ENCODE data around the gene BORCS5. TPM values are rescaled to one million over a fixed set of nuclear protein-coding genes. Genes with fewer than 3 reads are reported as not detected.
A peak's percentile ranks its signal among the peaks of the same experiment; 100 is the strongest.

Gene BORCS5
- total and polyA plus RNA-seq, 8 donors, result 7.7 to 13.5 (median 9.1) TPM

DNA sequence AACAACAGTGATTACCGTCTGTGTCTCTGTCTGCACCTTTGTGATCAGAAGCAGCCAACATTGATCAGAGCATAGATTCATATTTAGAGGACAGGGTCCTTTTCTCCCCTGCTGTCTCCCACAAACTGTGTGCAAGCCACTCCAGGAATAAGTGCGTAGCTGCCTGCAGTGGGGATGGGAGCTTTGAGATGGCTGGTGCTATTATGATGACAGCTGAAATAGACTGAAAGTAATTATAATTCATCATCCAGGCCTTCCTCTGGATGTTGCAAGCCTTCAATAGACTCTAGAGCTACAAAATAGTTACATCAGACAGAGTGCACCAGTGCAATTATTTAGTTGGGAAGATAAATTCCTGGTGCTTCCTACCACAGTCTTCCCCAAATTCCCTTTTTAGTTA, 68.1 kb downstream of the BORCS5 start:
- peak; percentile 14 for ATAC-seq

GRCh38 chr12:12425616-12426015, 68.7 kb downstream of the BORCS5 start:
- peaks cover 4 to 23% of the 10 kb centered on the region in 2 donors for H3K4me1 ChIP-seq
- peaks cover 6 to 20% of the 10 kb centered on the region in 2 donors for H3K9me3 ChIP-seq
- no peak for DNase-seq
- peaks cover 0 to 4% of the 10 kb centered on the region in 2 donors for H3K36me3 ChIP-seq
- no peak overlapping the region for H3K4me3 ChIP-seq
- peak overlapping the region; percentile 59 to 60 for H3K27ac ChIP-seq
- intact Hi-C loops (cut with DNase I), result no loop called here
- no peaks in the 10 kb centered on the region for H3K27me3 ChIP-seq
- TF ChIP-seq, protein P1, sequence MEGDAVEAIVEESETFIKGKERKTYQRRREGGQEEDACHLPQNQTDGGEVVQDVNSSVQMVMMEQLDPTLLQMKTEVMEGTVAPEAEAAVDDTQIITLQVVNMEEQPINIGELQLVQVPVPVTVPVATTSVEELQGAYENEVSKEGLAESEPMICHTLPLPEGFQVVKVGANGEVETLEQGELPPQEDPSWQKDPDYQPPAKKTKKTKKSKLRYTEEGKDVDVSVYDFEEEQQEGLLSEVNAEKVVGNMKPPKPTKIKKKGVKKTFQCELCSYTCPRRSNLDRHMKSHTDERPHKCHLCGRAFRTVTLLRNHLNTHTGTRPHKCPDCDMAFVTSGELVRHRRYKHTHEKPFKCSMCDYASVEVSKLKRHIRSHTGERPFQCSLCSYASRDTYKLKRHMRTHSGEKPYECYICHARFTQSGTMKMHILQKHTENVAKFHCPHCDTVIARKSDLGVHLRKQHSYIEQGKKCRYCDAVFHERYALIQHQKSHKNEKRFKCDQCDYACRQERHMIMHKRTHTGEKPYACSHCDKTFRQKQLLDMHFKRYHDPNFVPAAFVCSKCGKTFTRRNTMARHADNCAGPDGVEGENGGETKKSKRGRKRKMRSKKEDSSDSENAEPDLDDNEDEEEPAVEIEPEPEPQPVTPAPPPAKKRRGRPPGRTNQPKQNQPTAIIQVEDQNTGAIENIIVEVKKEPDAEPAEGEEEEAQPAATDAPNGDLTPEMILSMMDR (IDR thresholded peaks at IDR 0.05), result no peak
- peak; percentile 95 for ATAC-seq

More for the DNA sequence above, 68.1 kb downstream of the BORCS5 start:
- Histone ChIP-seq H3K4me1 (peaks cover 4 to 23% of the 10 kb centered on the region in 2 donors), H3K4me3 (no peak overlapping the region), H3K36me3 (peaks cover 0 to 4% of the 10 kb centered on the region in 2 donors), H3K27me3 (no peaks in the 10 kb centered on the region), H3K27ac (peak overlapping the region; percentile 30 to 59), H3K9me3 (peaks cover 6 to 20% of the 10 kb centered on the region in 2 donors)
- intact Hi-C loops (cut with DNase I), result no loop called here
- no peak for DNase-seq
- TF ChIP-seq, protein P1 (IDR thresholded peaks at IDR 0.05), result no peak

GRCh38 chr12:12427568-12427967, 70.7 kb downstream of the BORCS5 start:
- no peak overlapping the region for H3K4me3 ChIP-seq
- H3K36me3 ChIP-seq, result peaks cover 0 to 4% of the 10 kb centered on the region in 2 donors
- peak overlapping the region in 1 of 2 donors; percentile 15 for H3K27ac ChIP-seq
- no peak for DNase-seq
- no peaks in the 10 kb centered on the region for H3K27me3 ChIP-seq
- H3K9me3 ChIP-seq, result peaks cover 6 to 14% of the 10 kb centered on the region in 2 donors
- H3K4me1 ChIP-seq, result peaks cover 11 to 29% of the 10 kb centered on the region in 2 donors
- intact Hi-C loops (cut with DNase I), result no loop called here
- TF ChIP-seq, protein P1 (IDR thresholded peaks at IDR 0.05), result no peak
- no peak for ATAC-seq

- H3K27me3 ChIP-seq, result no peaks in the 10 kb centered on the region
- peak overlapping the region in 1 of 2 donors; percentile 15 for H3K27ac ChIP-seq
- no peak for DNase-seq
- TF ChIP-seq, protein P1 (IDR thresholded peaks at IDR 0.05), result no peak
- intact Hi-C loops (cut with DNase I), result no loop called here
- H3K9me3 ChIP-seq, result peaks cover 6 to 9% of the 10 kb centered on the region in 2 donors
- no peak overlapping the region for H3K4me3 ChIP-seq
- peaks cover 15 to 30% of the 10 kb centered on the region in 2 donors for H3K4me1 ChIP-seq
- no peaks in the 10 kb centered on the region for H3K36me3 ChIP-seq
- peak; percentile 11 for ATAC-seq
These were observed 71.2 kb downstream of the BORCS5 start for GRCh38 chr12:12428047-12428446.

DNA sequence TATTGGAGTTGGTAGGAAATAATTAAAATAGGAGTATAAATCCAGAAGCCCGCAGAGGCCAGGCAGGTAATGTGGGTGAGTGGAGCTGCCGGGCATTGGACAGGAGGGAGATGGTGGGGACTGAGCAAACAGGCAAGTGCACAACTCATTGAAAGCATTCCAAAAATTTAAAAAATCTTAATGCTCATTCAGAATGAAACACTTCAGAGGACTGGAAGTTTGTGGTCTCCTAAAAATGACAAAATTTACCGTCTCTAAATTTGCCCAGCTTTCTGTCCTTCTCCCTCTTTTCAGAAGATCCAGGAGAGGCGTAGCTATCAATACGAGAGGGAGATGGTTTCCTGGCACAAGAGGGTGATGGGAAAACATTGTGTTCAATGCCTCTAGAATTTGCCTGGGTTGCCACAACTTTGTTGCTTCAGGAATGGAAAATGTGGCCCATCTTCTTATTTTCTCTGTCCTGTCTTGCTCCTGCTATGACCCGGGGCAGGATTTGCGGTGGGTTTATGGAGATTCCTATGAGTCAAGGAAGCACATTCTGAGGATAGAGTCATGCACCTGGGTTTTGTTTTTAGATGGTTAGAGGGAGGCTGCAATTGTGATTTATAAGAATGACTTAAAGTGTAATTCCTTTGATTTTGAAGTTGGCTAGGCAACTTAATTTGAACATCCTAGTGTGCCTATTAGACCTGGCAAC, 72.2 kb downstream of the BORCS5 start:
- H3K27ac ChIP-seq, result no peak overlapping the region
- H3K9me3 ChIP-seq, result peaks cover 1% of the 10 kb centered on the region in 2 donors
- no peaks in the 10 kb centered on the region for H3K36me3 ChIP-seq
- H3K27me3 ChIP-seq, result no peaks in the 10 kb centered on the region
- ATAC-seq (peak; percentile 32), DNase-seq (no peak)
- H3K4me3 ChIP-seq, result no peak overlapping the region
- intact Hi-C loops (cut with DNase I), result no loop called here
- H3K4me1 ChIP-seq, result peaks cover 15 to 33% of the 10 kb centered on the region in 2 donors
- TF ChIP-seq, protein P1 (IDR thresholded peaks at IDR 0.05), result no peak
